ENCODE data around the gene PRPS1L1.

The PRPS1L1 gene

DNA sequence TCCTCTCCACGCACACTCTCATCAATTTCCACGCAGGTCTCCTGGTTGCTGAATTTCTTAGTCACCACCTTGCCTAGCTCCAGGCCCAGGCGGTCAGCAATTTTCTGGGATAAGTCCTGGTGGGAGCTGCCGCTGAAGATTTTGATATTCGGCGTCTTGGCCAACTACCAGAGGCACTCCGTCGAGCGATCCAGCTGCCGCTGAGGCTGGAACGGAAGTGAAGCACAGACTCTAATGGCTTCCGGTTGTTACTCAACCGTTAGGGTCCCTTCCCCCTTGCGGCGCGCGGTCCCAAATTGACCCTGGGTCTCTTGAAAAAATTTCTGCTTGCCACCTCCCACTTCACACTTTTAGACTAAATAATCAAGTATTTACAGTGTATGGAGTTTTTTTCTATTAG, at the start of gene PRPS1L1:
Gene PRPS1L1, minus strand, starts transcription at position 219 of the 400 bp plus-strand sequence.
- Histone ChIP-seq H3K9ac (ENCODE audit: low read length in 2 of 2) (no peak within 1 kb of the TSS), H3K4me1 (ENCODE audit: control insufficient read depth, insufficient read depth, low read length) (no peaks in the 10 kb centered on the region), H3K9me3 (ENCODE audit: control insufficient read depth in 2 of 2, low read length in 2 of 2) (no peaks in the 10 kb centered on the region), H3K27ac (ENCODE audit: low read length) (no peak within 1 kb of the TSS), H3K27me3 (ENCODE audit: control insufficient read depth in 1 of 2, insufficient read depth in 2 of 2, low read length in 2 of 2) (no peaks in the 10 kb centered on the region), H3K36me3 (ENCODE audit: control insufficient read depth in 2 of 2, insufficient read depth in 2 of 2, low read length in 2 of 2) (no peaks in the 10 kb centered on the region), H3K4me3 (ENCODE audit: low read length in 2 of 2) (no peak within 1 kb of the TSS)

DNA sequence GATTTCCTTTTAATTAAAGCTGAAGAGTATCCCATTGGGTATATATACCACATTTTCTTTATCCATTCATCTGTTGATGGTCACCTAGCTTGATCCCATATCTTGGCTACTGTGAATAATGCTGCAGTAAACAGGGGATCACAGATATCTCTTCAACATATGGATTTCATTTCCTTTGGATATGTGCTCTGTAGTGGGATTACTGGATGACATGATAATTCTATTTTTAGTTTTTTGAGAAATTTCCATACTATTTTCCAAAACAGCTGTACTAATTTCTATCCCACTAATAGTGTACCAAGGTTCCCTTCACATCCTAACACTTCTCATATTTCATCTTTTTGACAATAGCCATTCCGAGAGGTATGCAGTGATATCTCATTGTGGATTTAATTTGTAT, 48.8 kb upstream of the PRPS1L1 start:
- Histone ChIP-seq H3K36me3 (ENCODE audit: control insufficient read depth in 2 of 2, insufficient read depth in 2 of 2, low read length in 2 of 2) (no peaks in the 10 kb centered on the region), H3K9me3 (ENCODE audit: control insufficient read depth in 2 of 2, low read length in 2 of 2) (peaks cover 0 to 4% of the 10 kb centered on the region in 2 donors), H3K4me1 (ENCODE audit: control insufficient read depth, insufficient read depth, low read length) (no peaks in the 10 kb centered on the region), H3K27ac (ENCODE audit: low read length) (no peak overlapping the region), H3K27me3 (ENCODE audit: control insufficient read depth in 1 of 2, insufficient read depth in 2 of 2, low read length in 2 of 2) (no peaks in the 10 kb centered on the region), H3K4me3 (ENCODE audit: low read length in 2 of 2) (no peak overlapping the region), H3K9ac (ENCODE audit: low read length in 2 of 2) (no peak overlapping the region)

GRCh38 chr7:18068745-18069144, 41.1 kb upstream of the PRPS1L1 start:
- Histone ChIP-seq H3K9ac (ENCODE audit: low read length in 2 of 2) (no peak overlapping the region), H3K4me3 (ENCODE audit: low read length in 2 of 2) (no peak overlapping the region), H3K4me1 (ENCODE audit: control insufficient read depth, insufficient read depth, low read length) (no peaks in the 10 kb centered on the region), H3K9me3 (ENCODE audit: control insufficient read depth in 2 of 2, low read length in 2 of 2) (no peaks in the 10 kb centered on the region), H3K27me3 (ENCODE audit: control insufficient read depth in 1 of 2, insufficient read depth in 2 of 2, low read length in 2 of 2) (no peaks in the 10 kb centered on the region), H3K27ac (ENCODE audit: low read length) (no peak overlapping the region), H3K36me3 (ENCODE audit: control insufficient read depth in 2 of 2, insufficient read depth in 2 of 2, low read length in 2 of 2) (no peaks in the 10 kb centered on the region)

- Histone ChIP-seq H3K9ac (ENCODE audit: low read length in 2 of 2) (no peak overlapping the region), H3K4me3 (ENCODE audit: low read length in 2 of 2) (no peak overlapping the region), H3K27ac (ENCODE audit: low read length) (no peak overlapping the region), H3K4me1 (ENCODE audit: control insufficient read depth, insufficient read depth, low read length) (no peaks in the 10 kb centered on the region), H3K9me3 (ENCODE audit: control insufficient read depth in 2 of 2, low read length in 2 of 2) (no peaks in the 10 kb centered on the region), H3K27me3 (ENCODE audit: control insufficient read depth in 1 of 2, insufficient read depth in 2 of 2, low read length in 2 of 2) (no peaks in the 10 kb centered on the region), H3K36me3 (ENCODE audit: control insufficient read depth in 2 of 2, insufficient read depth in 2 of 2, low read length in 2 of 2) (no peaks in the 10 kb centered on the region)
These were observed 36.7 kb upstream of the PRPS1L1 start for GRCh38 chr7:18064242-18064838.

DNA sequence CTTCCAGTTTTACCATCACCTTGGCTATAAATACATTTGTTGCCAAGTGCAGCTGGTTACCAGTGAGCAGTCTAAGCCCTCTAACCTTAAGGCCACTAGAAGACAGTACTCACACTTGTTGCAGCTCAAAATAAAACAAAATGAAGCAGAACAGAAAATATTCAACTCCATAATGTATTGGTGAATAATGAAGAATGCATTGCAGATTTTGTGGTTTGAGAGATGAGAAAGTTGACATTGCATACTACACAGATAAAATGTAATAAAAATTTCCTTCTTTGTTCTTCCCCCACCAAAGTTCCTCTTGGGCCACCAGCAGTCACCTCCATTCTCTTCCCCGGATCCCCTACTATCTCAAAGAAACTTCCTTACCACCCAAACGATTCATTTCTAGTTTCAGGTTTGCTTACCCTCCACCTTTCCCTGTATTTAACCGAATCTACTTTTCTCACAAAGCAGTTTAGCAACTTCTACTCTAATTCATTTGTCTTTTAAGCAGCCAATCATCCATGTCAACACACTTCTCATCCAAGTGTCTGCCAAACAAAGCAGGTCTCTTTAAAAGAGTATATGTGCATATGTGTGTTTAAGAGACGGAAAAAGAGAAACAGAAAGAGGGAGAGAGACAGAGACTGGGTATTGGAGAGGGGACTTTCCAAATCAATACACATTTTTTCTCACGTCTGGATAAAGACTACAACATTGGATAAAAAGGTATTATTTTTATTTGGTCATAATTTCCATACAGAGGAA, 35.7 kb upstream of the PRPS1L1 start:
- H3K36me3 ChIP-seq (ENCODE audit: control insufficient read depth in 2 of 2, insufficient read depth in 2 of 2, low read length in 2 of 2) = no peaks in the 10 kb centered on the region
- H3K27me3 ChIP-seq (ENCODE audit: control insufficient read depth in 1 of 2, insufficient read depth in 2 of 2, low read length in 2 of 2) = no peaks in the 10 kb centered on the region
- H3K9ac ChIP-seq (ENCODE audit: low read length in 2 of 2) = no peak overlapping the region
- no peak overlapping the region for H3K27ac ChIP-seq (ENCODE audit: low read length)
- no peak overlapping the region for H3K4me3 ChIP-seq (ENCODE audit: low read length in 2 of 2)
- H3K4me1 ChIP-seq (ENCODE audit: control insufficient read depth, insufficient read depth, low read length) = no peaks in the 10 kb centered on the region
- no peaks in the 10 kb centered on the region for H3K9me3 ChIP-seq (ENCODE audit: control insufficient read depth in 2 of 2, low read length in 2 of 2)

DNA sequence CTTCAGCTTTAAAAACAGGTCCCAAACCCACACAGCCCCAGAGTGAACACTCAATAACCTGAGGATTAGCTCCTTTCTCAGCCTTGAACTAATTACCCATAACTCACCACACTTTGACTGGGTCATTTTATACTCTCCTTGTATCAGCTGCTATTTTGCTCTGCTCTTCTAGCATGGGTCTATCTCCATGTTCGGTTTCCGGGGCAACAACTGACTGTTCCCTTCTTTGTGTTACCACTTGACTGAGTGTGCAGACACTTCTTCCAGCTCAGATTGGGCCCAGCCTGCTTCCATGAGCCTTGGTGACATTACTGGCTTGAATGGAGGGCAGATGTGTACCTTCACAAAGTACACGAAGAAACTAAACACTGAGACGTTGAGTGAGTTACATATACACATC, 31.5 kb upstream of the PRPS1L1 start:
- Histone ChIP-seq H3K4me1 (ENCODE audit: control insufficient read depth, insufficient read depth, low read length) (no peaks in the 10 kb centered on the region), H3K27ac (ENCODE audit: low read length) (no peak overlapping the region), H3K27me3 (ENCODE audit: control insufficient read depth in 1 of 2, insufficient read depth in 2 of 2, low read length in 2 of 2) (no peaks in the 10 kb centered on the region), H3K4me3 (ENCODE audit: low read length in 2 of 2) (no peak overlapping the region), H3K9me3 (ENCODE audit: control insufficient read depth in 2 of 2, low read length in 2 of 2) (no peaks in the 10 kb centered on the region), H3K9ac (ENCODE audit: low read length in 2 of 2) (no peak overlapping the region), H3K36me3 (ENCODE audit: control insufficient read depth in 2 of 2, insufficient read depth in 2 of 2, low read length in 2 of 2) (no peaks in the 10 kb centered on the region)

DNA sequence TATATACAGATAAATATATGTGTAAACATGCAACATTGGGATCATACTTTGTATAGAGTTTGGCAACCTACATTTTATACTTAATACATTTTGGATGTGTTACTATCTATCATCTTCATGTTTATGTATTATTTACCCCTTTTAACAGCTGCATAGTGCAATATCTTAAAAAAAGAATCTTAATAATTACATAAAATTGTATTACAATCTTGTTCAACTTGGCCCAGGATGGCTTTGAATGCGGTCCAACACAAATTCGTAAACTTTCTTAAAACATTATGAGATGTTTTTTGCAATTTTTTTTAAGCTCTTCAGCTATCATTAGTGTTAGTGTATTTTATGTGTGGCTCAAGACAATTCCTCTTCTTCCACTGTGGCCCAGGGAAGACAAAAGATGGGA, 26.3 kb upstream of the PRPS1L1 start:
- Histone ChIP-seq H3K36me3 (ENCODE audit: control insufficient read depth in 2 of 2, insufficient read depth in 2 of 2, low read length in 2 of 2) (no peaks in the 10 kb centered on the region), H3K9me3 (ENCODE audit: control insufficient read depth in 2 of 2, low read length in 2 of 2) (no peaks in the 10 kb centered on the region), H3K4me1 (ENCODE audit: control insufficient read depth, insufficient read depth, low read length) (no peaks in the 10 kb centered on the region), H3K4me3 (ENCODE audit: low read length in 2 of 2) (no peak overlapping the region), H3K9ac (ENCODE audit: low read length in 2 of 2) (no peak overlapping the region), H3K27me3 (ENCODE audit: control insufficient read depth in 1 of 2, insufficient read depth in 2 of 2, low read length in 2 of 2) (no peaks in the 10 kb centered on the region), H3K27ac (ENCODE audit: low read length) (no peak overlapping the region)

DNA sequence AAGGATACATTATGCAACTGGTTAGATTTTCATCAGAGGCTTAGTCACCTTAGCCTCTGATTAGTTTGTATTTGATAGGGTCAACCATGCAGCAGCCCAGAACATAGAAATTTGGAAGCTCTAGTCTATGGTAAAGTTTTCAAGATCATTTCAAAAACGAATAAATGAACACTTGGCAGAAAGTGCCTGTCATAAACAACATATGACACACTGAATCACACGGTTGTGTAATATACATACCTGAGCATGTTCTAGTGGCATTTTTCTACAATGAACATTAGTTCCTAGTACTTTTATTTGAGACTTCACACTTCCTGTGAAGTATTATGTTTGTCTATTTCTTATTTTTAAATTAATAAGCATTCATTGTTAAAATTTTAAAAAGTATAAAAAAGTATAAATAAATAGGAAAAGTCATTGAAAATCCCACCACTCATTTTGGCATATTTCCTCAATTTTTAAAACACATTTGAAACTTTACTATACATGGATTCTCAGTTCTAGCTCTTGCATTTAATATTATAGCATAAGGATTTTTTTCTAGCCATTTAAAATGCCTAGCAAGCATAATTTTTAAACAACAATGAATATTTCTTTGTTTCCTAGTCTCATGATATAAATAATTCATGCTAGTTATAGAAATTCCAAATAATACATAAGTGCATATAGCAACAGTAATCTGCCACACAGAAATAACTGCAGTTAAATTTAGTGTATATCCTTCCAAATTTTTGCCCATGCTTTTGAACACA, 25.7 kb upstream of the PRPS1L1 start:
- no peak overlapping the region for H3K27ac ChIP-seq (ENCODE audit: low read length)
- H3K27me3 ChIP-seq (ENCODE audit: control insufficient read depth in 1 of 2, insufficient read depth in 2 of 2, low read length in 2 of 2) = no peaks in the 10 kb centered on the region
- H3K4me3 ChIP-seq (ENCODE audit: low read length in 2 of 2) = no peak overlapping the region
- H3K9me3 ChIP-seq (ENCODE audit: control insufficient read depth in 2 of 2, low read length in 2 of 2) = no peaks in the 10 kb centered on the region
- no peak overlapping the region for H3K9ac ChIP-seq (ENCODE audit: low read length in 2 of 2)
- H3K36me3 ChIP-seq (ENCODE audit: control insufficient read depth in 2 of 2, insufficient read depth in 2 of 2, low read length in 2 of 2) = no peaks in the 10 kb centered on the region
- no peaks in the 10 kb centered on the region for H3K4me1 ChIP-seq (ENCODE audit: control insufficient read depth, insufficient read depth, low read length)

DNA sequence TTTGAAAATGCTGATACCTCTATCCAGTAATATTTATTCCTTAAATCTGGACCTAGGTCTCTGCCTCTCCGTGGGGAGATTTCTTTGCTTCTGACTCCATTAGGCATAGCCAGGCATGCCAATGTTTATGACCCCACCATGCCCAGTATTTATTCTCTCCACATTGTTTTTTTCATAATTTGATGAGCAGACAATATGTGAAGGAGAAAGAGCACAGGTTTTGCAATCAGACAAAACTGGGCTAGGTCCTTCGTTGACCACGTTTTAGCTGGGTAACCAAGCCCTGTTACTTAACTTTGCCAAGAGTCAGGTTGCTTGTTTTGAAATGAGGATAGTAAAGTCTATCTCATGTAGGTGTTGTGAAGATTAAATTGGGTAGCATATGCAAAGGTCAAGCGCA, 21.6 kb upstream of the PRPS1L1 start:
- no peaks in the 10 kb centered on the region for H3K36me3 ChIP-seq (ENCODE audit: control insufficient read depth in 2 of 2, insufficient read depth in 2 of 2, low read length in 2 of 2)
- H3K4me1 ChIP-seq (ENCODE audit: control insufficient read depth, insufficient read depth, low read length) = no peaks in the 10 kb centered on the region
- H3K27me3 ChIP-seq (ENCODE audit: control insufficient read depth in 1 of 2, insufficient read depth in 2 of 2, low read length in 2 of 2) = no peaks in the 10 kb centered on the region
- H3K4me3 ChIP-seq (ENCODE audit: low read length in 2 of 2) = no peak overlapping the region
- H3K9me3 ChIP-seq (ENCODE audit: control insufficient read depth in 2 of 2, low read length in 2 of 2) = no peaks in the 10 kb centered on the region
- H3K27ac ChIP-seq (ENCODE audit: low read length) = no peak overlapping the region
- no peak overlapping the region for H3K9ac ChIP-seq (ENCODE audit: low read length in 2 of 2)

DNA sequence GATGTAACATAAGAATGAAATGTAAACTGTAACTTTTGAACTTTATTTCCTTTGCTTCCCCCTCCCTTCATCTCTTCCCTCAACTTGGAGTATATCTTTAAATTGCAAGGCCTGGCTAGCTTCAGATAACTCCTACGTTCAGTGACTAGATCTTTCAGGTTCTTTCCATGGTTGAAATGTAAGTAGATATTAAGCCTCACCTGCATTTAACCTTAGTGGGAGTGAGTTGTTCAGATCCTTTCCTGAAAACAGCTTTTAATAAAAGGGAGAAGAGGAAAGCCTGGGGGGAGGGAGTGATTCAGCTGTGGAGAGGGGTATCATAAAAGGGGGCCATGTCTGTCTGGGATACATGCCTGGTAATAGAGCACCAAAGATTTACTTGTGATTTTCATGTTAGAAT, 19.0 kb upstream of the PRPS1L1 start:
- no peaks in the 10 kb centered on the region for H3K36me3 ChIP-seq (ENCODE audit: control insufficient read depth in 2 of 2, insufficient read depth in 2 of 2, low read length in 2 of 2)

DNA sequence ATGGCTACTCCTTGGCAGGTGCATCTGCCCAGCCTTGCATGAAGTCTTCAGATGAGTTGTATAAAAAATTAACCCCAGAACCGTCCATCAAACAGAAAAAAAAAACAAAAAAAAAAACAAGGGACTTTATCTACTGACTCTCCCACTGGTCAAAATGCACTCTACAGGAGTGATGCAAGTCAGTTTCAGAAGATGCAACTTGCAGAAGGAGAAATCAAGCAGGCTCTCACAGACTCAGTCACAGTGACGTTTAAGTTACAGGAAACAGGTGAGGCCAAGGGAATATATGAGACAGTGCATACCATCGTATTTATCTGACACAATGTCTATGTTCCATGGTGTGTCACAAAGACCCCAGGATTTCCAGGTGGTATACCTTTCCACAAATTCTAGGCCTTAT, 17.5 kb upstream of the PRPS1L1 start:
- Histone ChIP-seq H3K4me1 (ENCODE audit: control insufficient read depth, insufficient read depth, low read length) (no peaks in the 10 kb centered on the region), H3K27me3 (ENCODE audit: control insufficient read depth in 1 of 2, insufficient read depth in 2 of 2, low read length in 2 of 2) (no peaks in the 10 kb centered on the region), H3K4me3 (ENCODE audit: low read length in 2 of 2) (no peak overlapping the region), H3K27ac (ENCODE audit: low read length) (no peak overlapping the region), H3K36me3 (ENCODE audit: control insufficient read depth in 2 of 2, insufficient read depth in 2 of 2, low read length in 2 of 2) (no peaks in the 10 kb centered on the region), H3K9ac (ENCODE audit: low read length in 2 of 2) (no peak overlapping the region), H3K9me3 (ENCODE audit: control insufficient read depth in 2 of 2, low read length in 2 of 2) (no peaks in the 10 kb centered on the region)

More for the DNA sequence above, 19.0 kb upstream of the PRPS1L1 start:
- Histone ChIP-seq H3K27ac (ENCODE audit: low read length) (no peak overlapping the region), H3K9me3 (ENCODE audit: control insufficient read depth in 2 of 2, low read length in 2 of 2) (no peaks in the 10 kb centered on the region), H3K4me1 (ENCODE audit: control insufficient read depth, insufficient read depth, low read length) (no peaks in the 10 kb centered on the region), H3K27me3 (ENCODE audit: control insufficient read depth in 1 of 2, insufficient read depth in 2 of 2, low read length in 2 of 2) (no peaks in the 10 kb centered on the region), H3K4me3 (ENCODE audit: low read length in 2 of 2) (no peak overlapping the region), H3K9ac (ENCODE audit: low read length in 2 of 2) (no peak overlapping the region)
